Activated naive CD8-positive, alpha-beta T cell treated with anti-CD3 and anti-CD28 coated beads for 36 hours (primary cell): ENCODE measurements around the gene GPATCH8. TPM values are rescaled to one million over a fixed set of nuclear protein-coding genes. Genes with fewer than 3 reads are reported as not detected.

ENCODE experiments used
- DNase-seq: peaks from one replicate; pipeline ENCODE4 v3.0.0; 2021
- H3K27ac Mint-ChIP-seq: one replicate; pipeline ENCODE4 v1.8.0; 2022; ENCODE audit warnings: mild to moderate bottlenecking, moderate library complexity, mixed read lengths
- H3K27me3 Mint-ChIP-seq: one replicate; pipeline ENCODE4 v1.8.0; 2022; ENCODE audit warnings: mild to moderate bottlenecking, mixed read lengths
- H3K36me3 Mint-ChIP-seq: one replicate; pipeline ENCODE4 v1.8.0; 2021; ENCODE audit warnings: mild to moderate bottlenecking, mixed read lengths
- H3K4me1 Mint-ChIP-seq: one replicate; pipeline ENCODE4 v1.8.0; 2021; ENCODE audit warnings: mixed read lengths
- H3K4me3 Mint-ChIP-seq: one replicate; pipeline ENCODE4 v1.8.0; 2022; ENCODE audit warnings: mild to moderate bottlenecking, moderate library complexity, mixed read lengths
- H3K9me3 Mint-ChIP-seq: one replicate; pipeline ENCODE4 v1.8.0; 2022; ENCODE audit warnings: mixed read lengths
- total RNA-seq, 2 experiments: library from RNA; stranded (reverse); gene quantifications; one replicate each; pipeline ENCODE4 v1.2.3, GENCODE V29; 2021

Gene GPATCH8
- total RNA-seq, 2 experiments from 2014 or later: 34.9 to 36.2 TPM

GRCh38 chr17:44444735-44445105 lies 58.5 kb downstream of the GPATCH8 start:
- no peak overlapping the region for H3K27ac Mint-ChIP-seq
- no peaks in the 10 kb centered on the region for H3K27me3 Mint-ChIP-seq
- H3K36me3 Mint-ChIP-seq: peaks cover 11% of the 10 kb centered on the region
- no peak overlapping the region for H3K4me3 Mint-ChIP-seq
- no peak for DNase-seq
- no peaks in the 10 kb centered on the region for H3K9me3 Mint-ChIP-seq
- peaks cover 24% of the 10 kb centered on the region for H3K4me1 Mint-ChIP-seq

- H3K4me3 Mint-ChIP-seq: no peak overlapping the region
- peaks cover 14% of the 10 kb centered on the region for H3K36me3 Mint-ChIP-seq
- no peaks in the 10 kb centered on the region for H3K27me3 Mint-ChIP-seq
- no peaks in the 10 kb centered on the region for H3K9me3 Mint-ChIP-seq
- H3K27ac Mint-ChIP-seq: no peak overlapping the region
- H3K4me1 Mint-ChIP-seq: peaks cover 36% of the 10 kb centered on the region
- no peak for DNase-seq
These were observed 60.4 kb downstream of the GPATCH8 start for GRCh38 chr17:44442806-44443205.

- Mint-ChIP-seq H3K4me3 (no peak overlapping the region), H3K27ac (no peak overlapping the region), H3K9me3 (no peaks in the 10 kb centered on the region), H3K4me1 (peaks cover 19% of the 10 kb centered on the region), H3K27me3 (no peaks in the 10 kb centered on the region), H3K36me3 (peaks cover 8% of the 10 kb centered on the region)
- DNase-seq: no peak
These were observed 64.0 kb downstream of the GPATCH8 start for GRCh38 chr17:44439168-44439567.

GRCh38 chr17:44438636-44439035 lies 64.6 kb downstream of the GPATCH8 start:
- no peak for DNase-seq
- Mint-ChIP-seq H3K27ac (no peak overlapping the region), H3K9me3 (no peaks in the 10 kb centered on the region), H3K4me3 (no peak overlapping the region), H3K4me1 (peaks cover 19% of the 10 kb centered on the region), H3K27me3 (no peaks in the 10 kb centered on the region), H3K36me3 (peaks cover 7% of the 10 kb centered on the region)

GRCh38 chr17:44436336-44436735 lies 66.9 kb downstream of the GPATCH8 start:
- no peaks in the 10 kb centered on the region for H3K9me3 Mint-ChIP-seq
- H3K4me3 Mint-ChIP-seq: no peak overlapping the region
- no peak overlapping the region for H3K27ac Mint-ChIP-seq
- H3K4me1 Mint-ChIP-seq: peaks cover 19% of the 10 kb centered on the region
- peaks cover 13% of the 10 kb centered on the region for H3K36me3 Mint-ChIP-seq
- no peak for DNase-seq
- no peaks in the 10 kb centered on the region for H3K27me3 Mint-ChIP-seq

GRCh38 chr17:44432254-44433157 lies 70.7 kb downstream of the GPATCH8 start:
- H3K36me3 Mint-ChIP-seq: peaks cover 13% of the 10 kb centered on the region
- no peaks in the 10 kb centered on the region for H3K27me3 Mint-ChIP-seq
- no peak for DNase-seq

GRCh38 chr17:44424828-44425461 lies 78.3 kb downstream of the GPATCH8 start:
- no peak overlapping the region for H3K27ac Mint-ChIP-seq

More at GRCh38 chr17:44432254-44433157, 70.7 kb downstream of the GPATCH8 start:
- Mint-ChIP-seq H3K9me3 (no peaks in the 10 kb centered on the region), H3K27ac (no peak overlapping the region), H3K4me3 (no peak overlapping the region), H3K4me1 (peaks cover 2% of the 10 kb centered on the region)

GRCh38 chr17:44417553-44417952 lies 85.7 kb downstream of the GPATCH8 start:
- Mint-ChIP-seq H3K4me1 (peaks cover 7% of the 10 kb centered on the region), H3K36me3 (peaks cover 14% of the 10 kb centered on the region), H3K9me3 (no peaks in the 10 kb centered on the region), H3K4me3 (no peak overlapping the region), H3K27me3 (no peaks in the 10 kb centered on the region), H3K27ac (no peak overlapping the region)
- DNase-seq: no peak

More at GRCh38 chr17:44424828-44425461, 78.3 kb downstream of the GPATCH8 start:
- Mint-ChIP-seq H3K27me3 (no peaks in the 10 kb centered on the region), H3K4me1 (no peaks in the 10 kb centered on the region), H3K9me3 (no peaks in the 10 kb centered on the region), H3K36me3 (peaks cover 2% of the 10 kb centered on the region), H3K4me3 (no peak overlapping the region)
- DNase-seq: no peak

GRCh38 chr17:44416558-44417289 lies 86.5 kb downstream of the GPATCH8 start:
- no peak overlapping the region for H3K4me3 Mint-ChIP-seq
- H3K9me3 Mint-ChIP-seq: no peaks in the 10 kb centered on the region
- DNase-seq: no peak
- H3K27me3 Mint-ChIP-seq: no peaks in the 10 kb centered on the region
- H3K36me3 Mint-ChIP-seq: peaks cover 14% of the 10 kb centered on the region
- H3K4me1 Mint-ChIP-seq: peaks cover 7% of the 10 kb centered on the region
- H3K27ac Mint-ChIP-seq: no peak overlapping the region

GRCh38 chr17:44414394-44415155 lies 88.6 kb downstream of the GPATCH8 start:
- no peaks in the 10 kb centered on the region for H3K27me3 Mint-ChIP-seq
- DNase-seq: no peak
- peaks cover 14% of the 10 kb centered on the region for H3K36me3 Mint-ChIP-seq
- no peak overlapping the region for H3K4me3 Mint-ChIP-seq
- H3K27ac Mint-ChIP-seq: no peak overlapping the region
- H3K4me1 Mint-ChIP-seq: peaks cover 7% of the 10 kb centered on the region
- no peaks in the 10 kb centered on the region for H3K9me3 Mint-ChIP-seq

- DNase-seq: no peak
- no peaks in the 10 kb centered on the region for H3K27me3 Mint-ChIP-seq
- H3K36me3 Mint-ChIP-seq: peaks cover 5% of the 10 kb centered on the region
- no peaks in the 10 kb centered on the region for H3K4me1 Mint-ChIP-seq
- no peak overlapping the region for H3K27ac Mint-ChIP-seq
- H3K9me3 Mint-ChIP-seq: no peaks in the 10 kb centered on the region
- no peak overlapping the region for H3K4me3 Mint-ChIP-seq
These were observed 93.7 kb downstream of the GPATCH8 start for GRCh38 chr17:44409309-44410028.

GRCh38 chr17:44408786-44409185 lies 94.4 kb downstream of the GPATCH8 start:
- no peak overlapping the region for H3K27ac Mint-ChIP-seq
- H3K4me1 Mint-ChIP-seq: no peaks in the 10 kb centered on the region
- no peak overlapping the region for H3K4me3 Mint-ChIP-seq
- no peaks in the 10 kb centered on the region for H3K9me3 Mint-ChIP-seq
- H3K27me3 Mint-ChIP-seq: no peaks in the 10 kb centered on the region
- peaks cover 5% of the 10 kb centered on the region for H3K36me3 Mint-ChIP-seq
- no peak for DNase-seq

- Mint-ChIP-seq H3K36me3 (peaks cover 15% of the 10 kb centered on the region), H3K4me3 (no peak overlapping the region), H3K9me3 (no peaks in the 10 kb centered on the region), H3K27ac (no peak overlapping the region), H3K4me1 (peaks cover 4% of the 10 kb centered on the region), H3K27me3 (no peaks in the 10 kb centered on the region)
- DNase-seq: no peak
These were observed 100.5 kb downstream of the GPATCH8 start for GRCh38 chr17:44402564-44403172.
